ENCODE results near the gene ZDHHC11B. TPM values are rescaled to one million over a fixed set of nuclear protein-coding genes. Genes with fewer than 3 reads are reported as not detected.
"Not testable (repeated sequence)": the region's sequence is repeated elsewhere in the genome, so short reads cannot be mapped to it uniquely, and the experiment has no call there.

The ZDHHC11B gene
- total RNA-seq, 4 donors from 2014 or later = 4.6 to 52.0 (median 28.6) TPM

GRCh38 chr5:769485-770145, 14.9 kb downstream of the ZDHHC11B start:
- H3K27ac ChIP-seq, H3K9me3 ChIP-seq, H3K27me3 ChIP-seq, H3K36me3 ChIP-seq, H3K4me3 ChIP-seq, H3K4me1 ChIP-seq: not testable (repeated sequence)
- peak in 1 of 3 donors; percentile 28 for DNase-seq

- DNase-seq = peak in 2 of 3 donors; percentile 40 to 44
- Histone ChIP-seq H3K27me3 (no peaks in the 10 kb centered on the region), H3K27ac (no peak overlapping the region), H3K36me3 (no peaks in the 10 kb centered on the region), H3K4me3 (no peak overlapping the region), H3K4me1 (no peaks in the 10 kb centered on the region), H3K9me3 (no peaks in the 10 kb centered on the region)
- no peak for TF ChIP-seq CTCF (IDR thresholded peaks at IDR 0.05)
- TF ChIP-seq POLR2A (IDR thresholded peaks at IDR 0.05) = no peak
Measured at GRCh38 chr5:766666-767431, 17.7 kb downstream of the ZDHHC11B start.

GRCh38 chr5:765948-766631, 18.4 kb downstream of the ZDHHC11B start:
- H3K27ac ChIP-seq = no peak overlapping the region
- peak in 2 of 3 donors; percentile 41 to 43 for DNase-seq
- no peaks in the 10 kb centered on the region for H3K9me3 ChIP-seq
- H3K4me1 ChIP-seq = no peaks in the 10 kb centered on the region
- H3K4me3 ChIP-seq = no peak overlapping the region
- TF ChIP-seq POLR2A (IDR thresholded peaks at IDR 0.05) (no peak), CTCF (IDR thresholded peaks at IDR 0.05) (no peak)
- H3K36me3 ChIP-seq = no peaks in the 10 kb centered on the region
- no peaks in the 10 kb centered on the region for H3K27me3 ChIP-seq

- H3K4me3 ChIP-seq = no peak overlapping the region
- peak in 1 of 3 donors; percentile 46 for DNase-seq
- no peak overlapping the region for H3K27ac ChIP-seq
- no peak for TF ChIP-seq POLR2A (IDR thresholded peaks at IDR 0.05)
- TF ChIP-seq CTCF (IDR thresholded peaks at IDR 0.05) = no peak
- no peaks in the 10 kb centered on the region for H3K9me3 ChIP-seq
- peaks cover 0 to 8% (median 4%) of the 10 kb centered on the region in 4 donors for H3K4me1 ChIP-seq
- H3K27me3 ChIP-seq = no peaks in the 10 kb centered on the region
- H3K36me3 ChIP-seq = no peaks in the 10 kb centered on the region
Measured at GRCh38 chr5:763998-764781, 20.3 kb downstream of the ZDHHC11B start.

GRCh38 chr5:763397-763796, 21.1 kb downstream of the ZDHHC11B start:
- no peak for TF ChIP-seq POLR2A (IDR thresholded peaks at IDR 0.05)
- TF ChIP-seq CTCF (IDR thresholded peaks at IDR 0.05) = no peak
- Histone ChIP-seq H3K4me3 (no peak overlapping the region), H3K36me3 (no peaks in the 10 kb centered on the region), H3K27ac (no peak overlapping the region), H3K27me3 (no peaks in the 10 kb centered on the region), H3K4me1 (peaks cover 3 to 13% (median 7%) of the 10 kb centered on the region in 4 donors), H3K9me3 (no peaks in the 10 kb centered on the region)
- no peak for DNase-seq

- H3K4me3 ChIP-seq, H3K9me3 ChIP-seq, H3K27ac ChIP-seq, DNase-seq, H3K27me3 ChIP-seq, H3K36me3 ChIP-seq: not testable (repeated sequence)
- H3K4me1 ChIP-seq = peaks cover 3 to 17% (median 11%) of the 10 kb centered on the region in 4 donors
Measured at GRCh38 chr5:762996-763395, 21.5 kb downstream of the ZDHHC11B start.
